Ramos (cell line): ENCODE measurements around the gene ERI3.

Experiments
- in situ Hi-C: fragments of 300-500 bp; cut with MboI; formaldehyde crosslinking; loops from one replicate; pipeline ENCODE4 v1.14.3; 2022; ENCODE audit warnings: low sequenced_read_pairs; ENCODE audit not compliant: unreplicated experiment

The ERI3 gene

DNA sequence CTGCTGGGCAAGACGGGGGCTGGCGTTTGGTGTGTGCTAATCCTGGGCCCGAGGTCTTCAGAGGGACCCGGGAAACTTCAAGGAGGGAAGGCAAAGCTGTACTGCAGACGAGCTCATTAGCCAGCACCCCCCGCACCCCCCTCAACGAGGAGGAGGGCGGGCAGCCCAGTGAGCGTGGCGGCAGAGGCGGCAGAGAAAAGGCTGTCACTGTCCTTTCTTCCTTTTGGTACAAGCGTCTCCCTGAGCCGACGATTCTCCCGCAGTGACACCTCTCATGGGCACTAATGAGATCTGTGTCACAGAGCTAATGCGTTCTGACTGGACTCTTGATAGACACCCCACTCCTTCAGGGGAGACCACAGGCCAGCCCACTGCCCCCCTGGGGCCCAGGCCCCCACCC is 112.3 kb downstream of the ERI3 start:
- in situ Hi-C loops: no loop called here

DNA sequence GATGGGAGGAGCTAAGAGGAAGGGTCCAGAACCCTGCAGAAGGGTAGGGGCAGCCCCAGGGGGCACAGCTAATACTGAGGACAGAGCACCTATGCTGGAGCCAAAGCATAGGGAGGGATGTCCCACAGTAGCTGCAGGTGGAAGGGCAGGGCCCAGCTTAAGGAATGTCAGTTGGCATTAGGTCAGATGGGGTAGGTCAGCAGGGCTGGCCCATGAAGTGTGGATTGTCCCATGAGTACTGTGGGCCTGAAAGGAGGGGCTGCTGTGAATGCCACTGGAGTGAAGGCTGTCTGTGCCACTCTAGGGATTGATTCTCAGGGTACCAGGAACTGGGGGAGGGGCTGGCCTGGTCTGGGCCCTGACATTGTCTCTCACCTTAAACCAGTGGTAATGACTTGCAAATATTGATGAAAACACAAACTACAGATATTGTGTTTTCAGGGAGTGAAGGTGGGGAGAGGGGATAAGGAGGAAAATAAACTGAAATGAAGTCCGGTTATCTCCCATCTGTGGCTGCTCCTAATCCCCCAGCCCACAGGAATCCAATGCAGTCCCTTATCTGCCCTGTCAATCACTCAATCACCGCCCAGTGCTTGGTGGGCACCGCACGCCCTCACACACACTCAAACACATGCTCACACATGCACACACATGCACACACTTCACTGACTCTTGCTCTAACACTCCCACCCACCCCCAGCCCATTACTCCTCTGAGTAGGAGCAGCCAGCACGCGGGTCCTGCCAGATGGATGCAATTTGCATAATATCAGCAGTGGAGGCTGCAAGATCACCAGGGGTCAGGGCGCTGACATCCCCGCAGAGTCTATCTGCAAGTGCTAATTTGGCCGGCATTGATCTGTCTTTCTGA is 114.0 kb downstream of the ERI3 start:
- in situ Hi-C loops: no loop called here

DNA sequence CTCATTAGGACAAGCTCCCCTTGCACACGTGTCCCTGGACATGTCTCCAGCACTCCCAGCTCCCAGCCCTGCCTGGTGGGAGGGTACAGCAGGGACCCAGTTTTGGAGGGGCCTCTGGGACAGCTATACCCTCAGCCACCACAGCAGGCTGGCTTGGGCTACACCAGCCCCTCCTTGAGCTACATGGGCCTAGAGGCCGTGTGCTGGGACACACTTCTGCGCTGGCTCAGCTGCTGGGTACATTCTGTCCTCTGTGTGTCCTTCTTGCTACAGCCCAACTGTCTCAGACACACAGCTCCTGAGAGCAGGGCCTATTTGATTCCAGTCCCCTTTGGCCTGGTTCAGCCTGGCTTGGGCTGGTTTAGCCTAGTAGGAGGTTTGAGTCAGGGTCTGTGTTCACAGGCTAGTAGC is 115.1 kb downstream of the ERI3 start:
- in situ Hi-C loops: no loop called here

DNA sequence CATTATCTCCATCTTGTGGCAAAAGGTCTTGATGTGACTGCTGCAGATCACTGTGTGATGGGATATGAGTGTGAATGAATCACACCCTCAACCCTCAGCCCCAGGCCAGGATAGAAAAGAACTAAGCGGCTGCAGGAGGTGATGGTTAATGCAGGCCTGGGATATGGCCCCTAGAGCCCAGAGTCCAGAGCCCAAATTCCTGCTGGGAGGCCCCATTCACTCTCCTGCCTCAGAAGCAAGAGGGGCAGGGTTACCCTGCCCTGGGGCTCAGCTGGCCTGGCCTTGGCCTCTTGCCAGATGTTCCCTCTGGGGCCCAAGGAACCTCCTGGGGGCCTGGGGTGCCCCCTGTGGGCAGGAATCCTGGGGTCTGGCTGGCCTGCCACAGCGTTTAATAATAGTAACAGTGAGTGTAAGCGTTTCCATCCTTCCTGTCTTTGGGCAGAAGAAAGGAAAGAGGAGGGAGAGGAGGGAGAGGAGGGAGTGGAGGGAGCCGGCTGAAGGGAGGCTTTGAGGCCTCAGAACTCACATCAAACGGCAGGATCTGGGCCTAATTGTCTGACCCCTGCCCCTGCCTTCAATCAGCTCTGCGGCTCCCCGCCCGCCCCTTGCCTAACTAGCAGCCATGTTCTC is 115.6 kb downstream of the ERI3 start:
- in situ Hi-C loops: no loop called here

DNA sequence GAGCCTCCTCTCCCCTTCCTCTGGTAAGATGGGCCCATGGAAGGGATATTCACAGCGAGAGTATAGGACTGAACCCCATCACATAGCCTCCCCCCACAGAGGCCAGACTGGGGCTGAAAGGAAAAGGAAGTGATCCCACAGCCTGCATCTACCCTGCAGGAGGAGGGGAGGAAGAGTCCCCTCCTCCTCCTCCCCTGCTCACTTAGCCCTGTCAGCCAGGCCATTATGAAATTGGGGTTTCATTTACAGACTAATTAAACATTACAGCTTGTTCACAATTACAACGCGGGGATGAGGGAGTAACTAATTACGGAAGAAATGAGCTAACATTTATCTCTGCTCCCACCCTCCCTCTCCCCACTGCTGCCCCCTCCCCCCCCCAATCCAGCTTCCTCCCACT is 116.4 kb downstream of the ERI3 start:
- in situ Hi-C loops: no loop called here

DNA sequence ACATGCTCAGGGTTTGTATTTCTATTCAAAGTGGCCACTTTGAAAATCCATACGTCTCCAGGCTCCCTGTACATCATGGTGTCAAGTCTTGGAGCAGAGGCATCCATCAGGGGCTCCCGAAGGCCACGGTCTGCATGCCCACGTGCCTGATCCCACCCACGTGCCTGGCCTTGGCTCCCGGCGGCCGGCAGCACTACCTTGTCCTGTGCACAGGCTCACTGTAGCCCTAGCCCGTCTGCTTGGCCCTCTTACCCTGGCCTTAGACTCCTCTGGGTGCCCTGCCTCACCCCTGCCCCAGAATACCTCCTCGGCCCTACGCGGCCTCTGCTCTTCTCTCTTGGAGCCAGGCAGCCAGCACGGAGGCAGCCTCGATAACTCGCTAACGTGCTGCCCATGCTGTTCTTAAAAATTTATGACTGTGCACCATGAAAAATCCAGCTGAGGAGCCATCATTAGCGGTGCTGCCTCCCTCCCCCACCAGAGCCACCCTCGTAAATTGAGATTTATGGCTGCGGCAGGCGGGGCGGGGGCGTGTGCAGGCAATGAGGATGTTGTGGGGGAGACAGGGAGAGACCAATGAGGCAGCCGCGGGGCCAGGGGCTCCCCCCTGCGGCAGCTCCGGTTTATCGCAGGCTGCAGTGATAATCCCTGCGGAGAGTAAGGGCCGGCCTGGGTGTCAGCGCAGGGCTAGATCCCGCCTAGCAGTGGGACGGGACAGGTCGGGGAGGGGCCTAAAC is 117.2 kb downstream of the ERI3 start:
- in situ Hi-C loops: no loop called here

DNA sequence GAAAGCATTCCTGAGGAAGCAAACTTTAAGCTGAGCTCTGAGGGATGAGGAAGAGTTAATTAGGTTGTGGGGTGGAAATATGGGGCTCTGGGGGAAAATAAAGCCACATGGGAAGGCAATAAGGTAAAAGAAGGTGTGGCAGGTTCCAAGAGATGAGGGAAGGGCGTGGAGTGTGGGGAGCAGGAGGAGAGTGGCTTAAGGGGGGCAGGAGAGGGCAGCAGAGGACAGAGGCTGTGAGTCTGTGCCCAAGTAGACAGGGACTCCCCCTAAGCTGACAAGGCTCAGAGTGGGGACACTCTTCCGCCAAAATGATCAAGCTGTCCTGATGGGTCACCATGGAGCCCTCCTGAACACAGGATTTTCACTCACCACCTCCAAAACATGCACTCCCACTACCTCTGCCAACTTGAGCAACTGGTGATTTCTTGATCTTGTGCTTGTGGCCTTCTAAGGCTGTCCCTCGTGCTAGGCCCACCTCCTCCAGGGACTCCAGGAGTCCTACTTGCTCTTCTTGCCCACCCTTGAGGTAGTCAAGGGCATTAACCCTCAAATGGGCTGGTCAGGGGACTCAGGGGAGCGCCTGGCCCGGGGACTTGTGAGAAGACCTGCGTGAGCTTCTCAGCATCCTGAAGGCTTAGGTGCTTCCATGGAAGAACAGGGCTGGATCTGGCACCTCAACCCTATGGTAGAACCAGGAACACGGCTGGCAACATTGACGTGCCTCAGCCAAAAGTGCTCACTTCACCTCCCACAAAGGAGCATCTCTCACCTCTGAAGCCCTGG is 118.4 kb downstream of the ERI3 start:
- in situ Hi-C loops: no loop called here

DNA sequence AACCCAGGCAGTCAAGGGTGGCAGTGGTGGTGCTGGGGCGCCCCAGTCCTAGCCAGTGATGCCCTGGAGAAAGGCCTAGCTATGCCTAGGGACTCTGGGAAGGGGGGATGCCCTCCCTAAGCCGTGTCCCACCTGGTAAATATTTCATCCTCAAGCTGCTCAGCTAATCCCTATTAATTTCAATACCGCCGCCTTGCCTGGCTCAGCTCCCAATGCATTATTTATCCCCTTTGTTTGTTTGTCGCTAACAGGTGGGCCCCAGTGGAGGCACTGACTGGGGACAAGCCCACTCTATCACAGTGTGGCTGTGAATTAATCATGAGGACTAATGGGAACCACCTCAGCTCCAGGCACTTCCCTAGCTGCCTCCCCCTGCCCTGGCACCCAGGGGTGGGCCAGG is 119.2 kb downstream of the ERI3 start:
- in situ Hi-C loops: no loop called here

DNA sequence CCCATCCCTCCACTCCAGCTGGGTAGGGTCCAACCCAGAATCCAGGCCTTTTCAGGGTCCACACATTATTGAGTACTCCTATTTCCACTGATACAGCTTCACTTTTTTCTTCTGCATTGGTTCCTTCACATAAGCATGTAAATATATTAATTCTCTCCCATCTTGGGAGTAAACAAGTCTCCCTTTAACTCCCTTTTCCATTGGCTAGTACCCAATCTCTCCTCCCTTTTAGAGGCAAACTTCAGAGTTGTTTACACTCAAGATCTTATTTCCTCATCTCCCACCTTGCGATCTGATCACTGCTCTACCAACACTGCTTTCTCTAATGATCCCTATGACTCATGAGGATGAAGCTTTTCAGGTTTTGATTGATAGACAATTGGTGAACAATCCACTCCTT is 121.5 kb downstream of the ERI3 start:
- in situ Hi-C loops: no loop called here

DNA sequence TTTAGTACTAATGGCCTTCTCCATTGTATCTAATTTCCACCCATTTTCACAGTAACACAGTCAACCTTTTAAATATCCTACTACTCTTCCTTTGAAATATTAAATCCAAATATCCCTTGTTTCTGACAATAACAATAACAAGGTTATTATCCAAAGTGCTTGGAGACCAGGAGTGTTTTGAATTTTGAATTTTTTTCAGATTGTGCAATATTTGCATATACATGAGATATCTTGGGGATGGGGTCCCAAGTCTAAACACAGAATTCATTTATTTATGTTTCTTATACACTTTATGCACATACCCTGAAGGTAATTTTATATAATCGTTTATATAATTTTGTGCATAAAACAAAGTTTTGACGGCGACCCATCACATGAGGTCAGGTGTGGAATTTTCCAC is 124.3 kb downstream of the ERI3 start:
- in situ Hi-C loops: no loop called here

DNA sequence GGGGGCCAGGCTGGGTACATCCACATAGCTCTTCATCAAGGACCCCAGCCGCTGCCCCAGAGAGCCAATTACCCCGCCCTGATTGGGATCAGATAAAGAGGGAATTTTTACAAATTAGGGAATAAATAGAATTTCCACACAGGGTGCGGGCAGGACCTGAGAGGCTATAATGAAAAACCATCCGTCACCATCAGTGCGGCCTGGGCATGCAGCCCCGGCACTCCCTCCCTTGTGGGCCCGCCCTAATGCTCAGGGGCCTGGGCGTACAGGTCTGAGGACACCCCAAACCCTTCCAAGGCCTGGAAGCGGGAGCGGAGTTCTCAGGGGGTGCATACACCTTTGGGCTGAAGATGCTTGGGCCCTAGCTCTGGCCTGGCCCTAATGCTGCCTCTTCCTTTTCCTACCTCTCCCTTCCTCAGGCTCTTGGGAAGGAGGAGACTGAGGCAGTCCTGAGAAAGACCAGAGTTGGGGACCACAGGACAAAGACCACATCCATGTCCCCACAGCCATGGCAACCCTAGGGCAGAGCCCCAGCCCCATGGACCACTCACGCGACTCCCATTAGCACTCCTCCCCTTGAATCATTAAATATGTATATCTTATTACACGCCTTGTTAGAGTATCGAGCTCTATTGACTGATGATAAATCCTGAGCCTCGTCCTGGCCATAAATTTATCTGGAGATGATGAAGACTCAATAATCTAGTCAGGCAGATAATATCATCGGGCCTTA is 125.5 kb downstream of the ERI3 start:
- in situ Hi-C loops: loop anchor here (10.0 kb wide), 1 partner anchor 365 kb away; no protein-coding TSS in a partner anchor

DNA sequence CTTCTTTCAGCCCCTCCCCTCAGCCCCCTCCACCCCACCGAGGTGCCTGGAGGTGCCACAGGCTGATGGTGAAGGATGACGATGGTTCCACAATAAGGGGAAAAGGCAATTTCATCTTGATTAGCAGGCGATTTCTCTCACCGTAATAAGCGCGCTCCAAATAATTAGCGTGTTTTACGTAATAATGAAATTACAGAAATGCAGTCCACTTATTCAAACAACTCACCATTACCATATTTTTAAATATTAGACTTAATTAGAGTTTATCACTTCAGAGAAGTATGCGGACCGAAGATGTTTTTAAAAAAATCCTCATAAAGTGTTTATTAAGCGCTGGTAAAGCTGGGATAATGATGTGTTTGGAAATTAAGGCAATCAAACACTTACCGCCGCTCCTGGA is 126.8 kb downstream of the ERI3 start:
- in situ Hi-C loops: loop anchor here (10.0 kb wide), 1 partner anchor 367 kb away; no protein-coding TSS in a partner anchor

DNA sequence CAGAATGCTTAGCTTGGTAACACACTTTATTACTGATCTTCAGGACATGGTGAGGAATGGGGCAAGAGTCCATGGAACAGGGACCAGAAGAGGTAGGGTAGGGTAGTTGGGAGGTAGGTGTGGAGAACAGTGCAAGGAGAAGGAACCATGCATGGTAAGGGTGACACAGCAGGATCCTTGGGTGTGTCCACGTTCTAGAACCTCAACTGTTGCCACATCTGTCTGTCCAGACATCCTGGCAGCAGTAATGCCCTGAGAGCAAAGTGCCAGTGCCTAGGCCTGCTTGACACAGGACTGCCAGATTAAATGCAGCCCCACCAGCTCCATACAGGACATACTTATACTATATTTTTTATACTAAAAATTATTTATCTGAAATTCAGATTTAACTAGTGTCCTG is 127.8 kb downstream of the ERI3 start:
- in situ Hi-C loops: loop anchor here (10.0 kb wide), 1 partner anchor 368 kb away; no protein-coding TSS in a partner anchor

DNA sequence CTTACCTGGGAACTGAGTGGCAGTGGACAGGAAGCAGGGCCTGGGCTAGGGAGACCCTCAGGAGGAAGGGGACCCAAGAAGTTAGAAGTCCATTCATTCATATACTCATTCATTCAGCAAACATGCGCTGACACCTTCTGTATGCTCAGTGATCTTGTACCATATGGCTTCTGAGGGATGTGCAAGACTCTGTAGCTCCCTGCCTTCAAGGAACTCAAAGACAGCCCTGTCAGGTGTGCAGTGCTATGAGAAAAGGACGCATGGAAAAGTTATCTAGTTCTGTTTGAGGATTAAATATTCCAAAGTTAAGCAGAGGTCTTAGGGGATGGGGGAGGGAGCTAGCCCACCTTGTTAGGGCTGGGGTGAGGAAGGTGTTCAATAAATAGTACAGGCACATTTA is 129.3 kb downstream of the ERI3 start:
- in situ Hi-C loops: loop anchor here (10.0 kb wide), 1 partner anchor 369 kb away; no protein-coding TSS in a partner anchor

DNA sequence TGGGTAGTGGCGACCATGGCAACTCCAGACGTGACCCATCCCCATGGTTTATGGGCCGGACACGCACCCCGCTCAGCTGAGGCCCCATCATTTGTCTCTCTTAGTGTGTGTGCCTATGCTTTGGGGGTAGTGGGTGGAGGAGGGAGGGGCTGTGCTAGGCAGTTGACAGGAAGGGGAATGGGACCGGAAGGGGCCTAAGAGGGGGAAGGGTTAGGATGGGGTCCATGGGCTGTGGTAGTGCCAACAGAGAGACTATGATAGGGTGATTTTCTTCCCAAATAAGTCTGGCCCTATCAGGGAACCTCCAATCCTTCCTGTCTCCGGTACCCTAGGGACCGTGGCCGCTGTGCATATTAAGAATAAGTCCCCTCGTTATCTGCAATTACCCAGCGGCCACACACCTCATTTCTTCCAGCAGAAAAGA is 131.9 kb downstream of the ERI3 start:
- in situ Hi-C loops: loop anchor here (10.0 kb wide), 1 partner anchor 372 kb away; no protein-coding TSS in a partner anchor

DNA sequence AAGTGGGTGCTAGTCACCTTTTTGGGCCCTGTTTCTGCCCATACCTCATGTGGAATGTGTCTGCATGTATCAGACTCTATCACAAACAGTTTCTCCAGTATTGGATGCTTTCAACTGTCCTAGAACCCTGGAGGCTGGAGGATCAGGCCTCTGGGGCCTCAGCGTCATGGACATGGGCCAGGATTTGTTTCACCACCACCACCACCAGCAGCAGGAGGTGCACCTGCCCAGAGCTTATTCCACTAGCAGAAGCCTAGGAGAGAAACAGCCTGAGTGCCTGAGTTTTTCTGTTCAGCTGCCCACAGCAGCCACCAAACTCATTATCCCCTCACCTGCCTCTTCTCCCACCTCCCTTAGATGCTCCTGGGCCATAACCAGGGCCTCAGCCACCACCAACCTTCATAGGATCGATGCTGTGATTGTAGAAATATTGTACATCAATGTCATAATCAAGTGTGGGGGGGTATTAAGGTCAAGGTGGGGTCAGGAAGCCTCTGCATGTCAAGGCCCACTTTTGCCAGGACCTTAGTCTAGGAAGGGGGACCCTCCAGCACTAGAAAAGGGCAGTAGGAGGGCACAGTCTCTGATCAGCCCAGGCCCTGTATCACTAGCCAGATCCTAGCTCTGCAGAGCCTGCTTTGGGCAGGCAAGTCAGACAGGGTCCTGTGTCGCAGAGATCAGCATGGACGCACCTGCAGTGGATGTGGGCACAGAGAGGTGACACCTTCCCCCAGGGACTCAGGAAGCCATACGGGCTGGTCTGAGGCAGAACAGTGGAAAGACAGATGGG is 132.5 kb downstream of the ERI3 start:
- in situ Hi-C loops: loop anchor here (10.0 kb wide), 1 partner anchor 372 kb away; no protein-coding TSS in a partner anchor

DNA sequence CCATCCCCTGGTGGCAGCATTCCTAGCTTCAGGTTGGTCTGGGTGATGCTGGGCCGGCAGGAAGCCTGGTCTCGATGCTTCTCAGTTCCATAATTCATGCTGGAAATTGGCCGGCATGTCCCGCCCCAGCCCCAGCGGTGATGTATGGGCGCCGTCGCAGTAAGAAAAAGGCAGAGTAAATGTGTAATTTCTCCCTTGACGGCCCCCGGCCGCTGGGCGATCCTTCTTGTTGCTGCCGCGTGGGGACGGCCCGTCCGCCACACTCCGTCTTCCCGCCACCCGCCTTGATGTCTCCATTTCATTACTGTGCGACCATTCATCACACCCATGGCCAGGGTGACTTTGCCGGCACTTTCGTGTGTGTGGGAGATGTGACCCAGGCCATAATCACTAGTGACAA is 133.3 kb downstream of the ERI3 start:
- in situ Hi-C loops: loop anchor here (10.0 kb wide), 1 partner anchor 373 kb away; no protein-coding TSS in a partner anchor

DNA sequence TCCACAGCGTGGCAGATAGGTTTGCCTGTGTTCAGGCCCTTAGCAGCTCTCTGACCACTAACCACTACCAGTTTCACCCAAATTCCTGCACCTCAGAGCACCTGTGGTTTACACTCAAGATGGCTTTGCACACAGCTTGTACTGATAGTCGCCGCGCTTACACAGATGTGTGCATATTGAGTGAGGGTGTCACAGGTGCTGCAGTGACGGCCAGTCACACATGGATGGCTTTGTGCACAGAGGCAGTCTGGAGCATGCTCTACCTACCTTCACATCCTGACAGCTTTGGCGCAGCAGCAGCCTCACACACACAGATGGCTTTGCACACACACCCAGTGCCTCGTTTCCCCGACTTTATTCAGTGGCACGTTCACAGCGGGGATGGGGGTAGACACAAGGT is 134.3 kb downstream of the ERI3 start:
- in situ Hi-C loops: loop anchor here (10.0 kb wide), 1 partner anchor 374 kb away; no protein-coding TSS in a partner anchor
